CD1c-positive myeloid dendritic cell (primary cell): ENCODE measurements around the gene CATSPER2.
"Not testable (repeated sequence)": the region's sequence is repeated elsewhere in the genome, so short reads cannot be mapped to it uniquely, and the experiment has no call there.

Source experiments
- DNase-seq: peaks from one replicate; pipeline ENCODE4 v3.0.0-alpha.2; 2016; ENCODE audit errors: extremely low spot score

The CATSPER2 gene

GRCh38 chr15:43648649-43649429, at the start of gene CATSPER2:
TSS of gene CATSPER2 (minus strand) at chr15:43648844. CDS start at chr15:43648061, 783 bp downstream.
- DNase-seq: no peak

DNA sequence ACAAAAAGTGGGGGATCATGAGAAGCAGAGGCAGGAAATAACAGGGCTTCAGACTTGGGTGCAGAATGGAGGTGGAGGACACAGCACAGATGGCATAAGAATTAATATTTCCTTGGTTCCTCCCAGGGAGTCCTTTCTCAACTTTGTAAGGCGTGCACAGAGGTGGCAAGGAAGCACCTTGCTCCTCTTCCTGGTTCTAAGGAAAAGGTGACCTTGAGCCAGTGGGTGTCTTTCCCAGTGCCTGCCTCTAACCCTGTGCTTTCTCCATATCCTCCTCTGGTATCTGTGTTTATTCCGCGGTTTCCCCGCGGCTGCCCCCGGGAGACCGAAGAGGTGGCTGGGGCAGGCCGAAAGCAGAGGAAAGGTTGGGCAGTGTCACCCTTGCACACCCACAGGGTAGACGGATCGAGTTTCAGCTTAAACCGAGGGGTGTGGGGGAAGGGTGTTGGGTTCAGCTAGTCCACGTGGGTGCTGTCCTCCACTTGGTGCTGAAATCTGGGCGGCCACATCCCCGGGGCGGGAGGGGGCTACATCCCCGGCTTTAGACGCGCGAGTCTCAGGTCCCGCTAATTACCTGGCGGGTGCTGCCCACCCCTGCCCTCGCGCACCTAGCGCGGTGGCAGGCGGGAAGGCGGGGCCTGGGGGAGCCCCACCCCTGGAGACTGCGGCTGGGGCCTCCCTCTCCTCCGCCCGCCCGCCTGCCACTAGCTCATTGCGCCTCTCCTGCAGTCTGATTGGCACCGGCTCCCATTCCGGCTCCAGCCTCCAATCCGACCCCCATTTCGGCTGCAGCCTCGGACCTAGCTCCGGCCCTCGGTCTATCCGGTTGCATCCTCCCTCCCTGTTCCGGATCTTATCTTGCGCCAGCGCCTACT, 44.7 kb upstream of the CATSPER2 start, which contains the start of gene CKMT1A:
TSS of gene CKMT1A (plus strand) at position 712 of the 875 bp plus-strand sequence. CDS start 192 bp downstream, outside the sequence.
- not testable (repeated sequence) for DNase-seq

DNA sequence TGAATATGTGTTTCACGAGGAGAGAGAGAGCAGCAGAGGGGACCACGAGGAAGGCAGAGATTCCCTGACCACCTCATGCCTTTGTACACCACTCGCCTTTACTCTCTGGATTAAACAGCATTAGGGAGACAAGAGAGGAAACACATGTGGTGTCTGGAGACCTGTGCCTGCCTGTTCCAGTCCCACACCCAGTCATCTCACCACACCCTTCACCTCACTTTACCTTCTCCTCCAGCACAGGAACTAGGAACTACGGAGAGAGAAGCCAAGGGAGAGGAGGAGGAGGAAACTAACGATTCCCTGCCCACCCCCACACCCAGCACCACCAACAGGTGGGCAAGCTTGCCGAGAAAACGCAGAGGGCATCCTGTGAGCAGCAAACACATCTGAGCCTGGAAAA, 44.0 kb upstream of the CATSPER2 start:
- not testable (repeated sequence) for DNase-seq

GRCh38 chr15:43689604-43690301, 41.1 kb upstream of the CATSPER2 start:
- not testable (repeated sequence) for DNase-seq

GRCh38 chr15:43674175-43674574, 25.5 kb upstream of the CATSPER2 start:
- DNase-seq: not testable (repeated sequence)

DNA sequence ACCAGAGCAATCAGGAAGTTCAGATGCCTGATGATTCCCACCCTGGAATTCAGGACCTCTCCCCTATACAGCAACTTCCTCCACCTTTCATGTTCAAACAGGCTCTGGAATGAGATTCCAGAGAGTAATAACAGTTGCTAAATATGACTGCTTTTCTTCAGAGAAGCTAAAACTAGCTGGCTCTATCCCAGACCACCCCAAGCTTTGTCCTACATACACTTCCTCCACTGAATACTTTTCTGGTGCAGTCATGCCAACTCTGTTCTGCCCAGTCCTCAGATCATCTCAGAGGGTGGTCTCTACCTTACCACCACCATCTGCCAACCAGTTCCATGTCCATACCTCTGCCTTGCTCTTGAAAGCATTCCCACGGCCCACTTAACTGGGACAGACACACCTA, 17.5 kb upstream of the CATSPER2 start:
- not testable (repeated sequence) for DNase-seq

DNA sequence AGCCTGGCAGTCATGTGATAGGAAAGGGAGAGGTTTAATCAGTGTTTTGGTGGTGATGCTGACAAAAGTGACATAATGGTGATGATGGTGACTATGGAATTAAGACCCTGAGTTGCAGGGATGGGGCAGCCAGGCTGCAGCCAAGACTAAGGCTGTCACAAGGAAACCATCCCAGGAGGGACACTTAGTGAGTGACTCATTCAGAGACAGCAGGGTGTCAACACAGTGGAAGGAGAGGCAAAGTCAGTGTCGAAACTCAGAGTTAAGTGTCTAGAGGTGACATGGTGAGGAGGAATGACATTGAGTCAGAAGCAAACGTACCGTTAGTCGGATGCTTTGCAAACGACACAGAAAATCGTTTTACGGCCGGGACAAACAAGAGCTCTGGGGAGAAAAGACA, 14.7 kb upstream of the CATSPER2 start:
- DNase-seq: not testable (repeated sequence)

GRCh38 chr15:43662293-43662692, 13.6 kb upstream of the CATSPER2 start:
- not testable (repeated sequence) for DNase-seq

- DNase-seq: not testable (repeated sequence)
Observed at GRCh38 chr15:43659727-43660126, 11.1 kb upstream of the CATSPER2 start.

GRCh38 chr15:43649430-43649926, 834 bp upstream of the CATSPER2 start:
- not testable (repeated sequence) for DNase-seq

- DNase-seq: not testable (repeated sequence)
Observed at GRCh38 chr15:43638464-43639204, 10.0 kb downstream of the CATSPER2 start.

GRCh38 chr15:43626937-43627336, 21.7 kb downstream of the CATSPER2 start:
- DNase-seq: not testable (repeated sequence)

DNA sequence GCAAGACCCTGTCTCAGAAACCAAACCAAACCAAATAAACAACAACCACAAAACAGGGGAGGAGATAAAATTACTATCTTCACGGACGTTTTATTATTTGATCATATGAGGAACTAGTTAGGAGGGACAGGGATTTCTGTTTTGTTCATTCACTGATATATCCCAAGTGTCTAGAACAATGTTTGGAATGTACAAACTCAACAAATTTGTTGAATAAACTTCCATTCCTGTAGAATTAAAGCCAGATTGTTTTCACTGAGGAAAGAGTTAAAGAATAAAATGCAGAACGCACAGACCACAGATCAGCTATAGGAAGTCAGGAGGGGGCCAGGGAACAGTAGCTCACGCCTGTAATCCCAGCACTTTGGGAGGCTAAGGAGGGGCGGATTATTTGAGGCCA, 23.5 kb downstream of the CATSPER2 start:
- DNase-seq: no peak

GRCh38 chr15:43622068-43622799, 26.4 kb downstream of the CATSPER2 start:
- DNase-seq: not testable (repeated sequence)

DNA sequence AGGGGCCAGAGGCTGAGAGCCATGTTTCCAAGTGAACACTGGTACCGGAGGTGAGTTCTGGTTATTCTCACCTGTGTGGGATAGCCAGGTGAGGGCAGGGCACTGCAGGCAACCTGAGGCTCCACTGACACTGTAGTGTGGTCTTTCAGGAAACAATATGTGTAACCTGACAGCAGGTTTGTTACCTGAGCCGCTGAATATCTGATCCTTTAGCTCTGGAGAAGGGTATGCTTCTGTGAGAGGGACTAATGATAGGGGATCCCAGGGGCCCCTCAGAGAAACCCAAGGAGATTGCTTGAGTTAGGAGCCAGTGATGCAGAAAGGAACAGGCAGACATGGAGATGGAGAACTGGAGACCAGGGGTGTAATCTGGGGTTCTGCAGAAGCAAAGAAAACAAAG, 29.9 kb downstream of the CATSPER2 start, which contains the start of gene STRC:
TSS of gene STRC (minus strand) at position 101 of the 400 bp plus-strand sequence. CDS start at position 23, 78 bp downstream.
- not testable (repeated sequence) for DNase-seq

GRCh38 chr15:43617750-43618149, 30.9 kb downstream of the CATSPER2 start:
- DNase-seq: not testable (repeated sequence)

DNA sequence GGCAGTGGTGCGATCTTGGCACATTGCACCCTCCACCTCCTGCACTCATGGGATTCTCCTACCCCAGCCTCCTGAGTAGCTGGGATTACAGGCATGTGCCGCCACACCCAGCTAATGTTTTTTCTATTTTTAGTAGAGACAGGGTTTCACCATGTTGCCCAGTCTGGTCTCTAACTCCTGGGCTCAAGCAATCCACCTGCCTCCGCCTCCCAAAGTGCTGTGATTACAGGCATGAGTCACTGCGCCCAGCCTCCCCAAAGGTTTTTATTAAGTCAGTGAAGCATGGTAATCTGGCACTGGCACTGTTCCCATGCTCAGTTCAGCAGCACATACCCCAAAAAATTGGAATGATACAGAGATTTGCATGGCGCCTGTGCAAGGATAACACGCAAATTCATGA, 46.4 kb downstream of the CATSPER2 start:
- not testable (repeated sequence) for DNase-seq

DNA sequence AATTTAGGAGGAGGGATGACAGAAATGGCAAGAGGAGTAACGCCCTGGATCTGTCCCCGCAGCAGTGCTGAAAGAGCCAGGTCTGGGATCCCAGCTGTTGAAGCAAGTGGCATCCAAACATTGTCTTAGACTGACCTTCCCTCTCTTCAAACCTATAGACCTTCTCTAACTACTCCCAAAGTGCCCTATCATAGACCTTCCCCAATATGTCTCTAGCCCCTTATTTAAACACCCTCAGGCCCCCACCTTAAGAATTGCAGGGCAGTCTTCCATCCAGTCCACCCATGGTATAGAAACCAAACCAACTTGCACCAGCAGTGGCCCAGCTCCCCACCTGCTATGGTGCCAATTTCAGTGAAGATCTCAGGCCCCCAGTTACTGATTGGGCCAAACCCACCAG, 48.4 kb downstream of the CATSPER2 start:
- DNase-seq: not testable (repeated sequence)

- DNase-seq: not testable (repeated sequence)
Observed at GRCh38 chr15:43599131-43599530, 49.5 kb downstream of the CATSPER2 start.
